Caco-2 (cell line): ENCODE measurements around the gene SLC35F1. TPM values are rescaled to one million over a fixed set of nuclear protein-coding genes. Genes with fewer than 3 reads are reported as not detected.

Experiments
- BruUV-seq: library from RNA; stranded (reverse); fragments of 400-500 nt; replicated peaks from 2 replicates; lab custom pipeline; 2021; lab: Mats Ljungman, UMichigan
- CTCF ChIA-PET: fragments of 300-600 bp; sonication (Branson Sonifier 250); formaldehyde crosslinking; loops from one replicate; lab custom pipeline; 2022; ENCODE audit warnings: antibody characterized with exemption; lab: Charles Lee
- POLR2A ChIA-PET: fragments of 300-600 bp; sonication (Branson Sonifier 250); formaldehyde crosslinking; loops from one replicate; lab custom pipeline; 2022; ENCODE audit warnings: antibody characterized with exemption; lab: Charles Lee
- DNase-seq, 2 experiments: peaks; one replicate each; pipeline versions ENCODE4 v3.0.0 to v3.0.0-alpha.2; 2020 to 2022
- H3K27me3 ChIP-seq: replicated peaks from 2 replicates; pipeline ENCODE4 v1.6.0; 2011; ENCODE audit warnings: low read length; ENCODE audit not compliant: control insufficient read depth, insufficient read depth
- H3K36me3 ChIP-seq: 2 replicates; pipeline ENCODE4 v1.5.1; 2011; ENCODE audit warnings: low read length; ENCODE audit not compliant: control insufficient read depth, insufficient read depth
- H3K4me1 ChIP-seq: fragments of 250-450 bp; sonication (Bioruptor Pico); 2 replicates; pipeline ENCODE4 v1.5.1; 2020; ENCODE audit warnings: mild to moderate bottlenecking
- H3K4me3 ChIP-seq: 2 replicates; pipeline ENCODE4 v1.5.1; 2011; ENCODE audit warnings: low read depth, mild to moderate bottlenecking, control low read depth, low read length
- H3K9me3 ChIP-seq: fragments of 250-450 bp; sonication (Bioruptor Pico); 2 replicates; pipeline ENCODE4 v1.5.1; 2020; ENCODE audit warnings: mild to moderate bottlenecking, moderate library complexity
- H3K27ac Mint-ChIP-seq: one replicate; pipeline ENCODE4 v1.8.0; 2022; ENCODE audit warnings: mixed read lengths; ENCODE audit not compliant: unreplicated experiment
- H3K27me3 Mint-ChIP-seq: one replicate; pipeline ENCODE4 v1.8.0; 2022; ENCODE audit warnings: mixed read lengths; ENCODE audit not compliant: insufficient read depth, unreplicated experiment
- H3K36me3 Mint-ChIP-seq: one replicate; pipeline ENCODE4 v1.8.0; 2022; ENCODE audit warnings: mild to moderate bottlenecking, mixed read lengths; ENCODE audit not compliant: insufficient read depth, unreplicated experiment
- H3K4me1 Mint-ChIP-seq: one replicate; pipeline ENCODE4 v1.8.0; 2022; ENCODE audit warnings: low read depth, mixed read lengths; ENCODE audit not compliant: unreplicated experiment
- H3K4me3 Mint-ChIP-seq: one replicate; pipeline ENCODE4 v1.8.0; 2022; ENCODE audit warnings: mild to moderate bottlenecking, moderate library complexity, mixed read lengths; ENCODE audit not compliant: unreplicated experiment
- H3K9me3 Mint-ChIP-seq: one replicate; pipeline ENCODE4 v1.8.0; 2022; ENCODE audit warnings: mixed read lengths; ENCODE audit not compliant: unreplicated experiment
- intact Hi-C: fragments of 100-400 bp; cut with micrococcal nuclease; formaldehyde crosslinking; loops from one replicate; pipeline ENCODE4 v1.10.0; 2022; ENCODE audit not compliant: unreplicated experiment
- total RNA-seq: library from RNA; stranded (reverse); gene quantifications from 2 replicates; pipeline ENCODE4 v1.2.3, GENCODE V29; 2022
- TF ChIP-seq, protein P1 (sequence below), 2 experiments: fragments of 200-600 bp in 1 of 2; IDR thresholded peaks; 1 replicate in 1 of 2; 2 replicates in 1 of 2; pipeline versions ENCODE4 v1.5.1 to v1.8.0; 2011 to 2022; ENCODE audit warnings: antibody characterized with exemption in 1 of 2, control low read depth in 1 of 2, inconsistent platforms in 1 of 2, low read depth in 1 of 2, low read length in 1 of 2, mild to moderate bottlenecking in 1 of 2, moderate library complexity in 1 of 2; ENCODE audit not compliant: insufficient read depth in 1 of 2, severe bottlenecking in 1 of 2, unreplicated experiment in 1 of 2

Gene SLC35F1
- total RNA-seq, 1 experiment from 2014 or later: not detected

DNA sequence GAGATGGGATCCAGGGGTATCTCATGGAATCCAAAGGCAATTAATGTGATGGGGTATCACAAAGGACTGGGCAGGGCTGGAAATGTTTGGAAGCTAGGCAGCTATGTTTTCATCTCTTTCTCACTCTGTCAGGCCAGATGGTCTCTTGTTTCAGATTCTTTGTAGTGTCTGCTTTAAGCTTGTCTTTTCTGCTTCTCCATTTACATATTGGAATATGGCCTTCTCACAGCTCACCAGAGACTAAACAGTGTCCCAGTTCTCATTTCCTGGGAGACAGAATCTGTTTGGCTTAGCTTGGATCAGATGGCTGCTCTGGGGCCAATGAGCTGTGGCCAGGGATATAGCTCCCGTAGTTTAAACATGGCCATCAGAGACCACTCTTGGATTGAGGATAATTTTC lies 78.9 kb downstream of the SLC35F1 start:
- no peak overlapping the region for H3K4me3 Mint-ChIP-seq
- intact Hi-C loops: no loop called here
- H3K9me3 ChIP-seq: no peaks in the 10 kb centered on the region
- no peak overlapping the region for H3K4me3 ChIP-seq
- H3K27ac Mint-ChIP-seq: no peak overlapping the region
- no peaks in the 10 kb centered on the region for H3K36me3 ChIP-seq
- H3K36me3 Mint-ChIP-seq: no peaks in the 10 kb centered on the region
- no peaks in the 10 kb centered on the region for H3K4me1 Mint-ChIP-seq
- H3K9me3 Mint-ChIP-seq: no peaks in the 10 kb centered on the region
- no peaks in the 10 kb centered on the region for H3K27me3 ChIP-seq
- no TSS peak for BruUV-seq
- peaks cover 6% of the 10 kb centered on the region for H3K27me3 Mint-ChIP-seq
- ChIA-PET CTCF (no interaction called here), POLR2A (no interaction called here)
- no peaks in the 10 kb centered on the region for H3K4me1 ChIP-seq
- TF ChIP-seq, protein P1, sequence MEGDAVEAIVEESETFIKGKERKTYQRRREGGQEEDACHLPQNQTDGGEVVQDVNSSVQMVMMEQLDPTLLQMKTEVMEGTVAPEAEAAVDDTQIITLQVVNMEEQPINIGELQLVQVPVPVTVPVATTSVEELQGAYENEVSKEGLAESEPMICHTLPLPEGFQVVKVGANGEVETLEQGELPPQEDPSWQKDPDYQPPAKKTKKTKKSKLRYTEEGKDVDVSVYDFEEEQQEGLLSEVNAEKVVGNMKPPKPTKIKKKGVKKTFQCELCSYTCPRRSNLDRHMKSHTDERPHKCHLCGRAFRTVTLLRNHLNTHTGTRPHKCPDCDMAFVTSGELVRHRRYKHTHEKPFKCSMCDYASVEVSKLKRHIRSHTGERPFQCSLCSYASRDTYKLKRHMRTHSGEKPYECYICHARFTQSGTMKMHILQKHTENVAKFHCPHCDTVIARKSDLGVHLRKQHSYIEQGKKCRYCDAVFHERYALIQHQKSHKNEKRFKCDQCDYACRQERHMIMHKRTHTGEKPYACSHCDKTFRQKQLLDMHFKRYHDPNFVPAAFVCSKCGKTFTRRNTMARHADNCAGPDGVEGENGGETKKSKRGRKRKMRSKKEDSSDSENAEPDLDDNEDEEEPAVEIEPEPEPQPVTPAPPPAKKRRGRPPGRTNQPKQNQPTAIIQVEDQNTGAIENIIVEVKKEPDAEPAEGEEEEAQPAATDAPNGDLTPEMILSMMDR (IDR thresholded peaks at IDR 0.05; ENCODE audit: insufficient read depth in 1 of 2, low read depth in 1 of 2, low read length in 1 of 2, severe bottlenecking in 1 of 2, unreplicated experiment in 1 of 2): no peak
- no peak for DNase-seq

DNA sequence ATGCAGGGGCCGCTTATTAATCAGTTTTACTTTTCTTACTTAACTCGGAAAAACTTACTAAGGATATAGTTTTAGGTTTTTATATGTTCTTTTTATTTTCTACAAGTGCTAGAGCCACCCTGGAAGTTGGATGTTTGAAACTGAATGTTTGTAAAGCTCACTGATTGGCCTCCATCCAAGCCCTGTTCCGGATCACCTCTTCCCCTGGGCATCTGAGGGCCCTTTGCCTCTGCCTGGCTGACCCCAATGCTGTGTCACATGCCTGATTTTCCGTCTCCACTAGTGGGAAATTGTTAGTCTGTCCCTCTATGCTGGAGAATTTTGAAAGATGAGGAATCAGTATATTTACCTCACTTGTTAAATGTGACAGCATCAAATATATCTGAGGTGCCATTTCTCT lies 79.3 kb downstream of the SLC35F1 start:
- H3K27me3 Mint-ChIP-seq: peaks cover 6% of the 10 kb centered on the region
- H3K4me1 Mint-ChIP-seq: no peaks in the 10 kb centered on the region
- no peak overlapping the region for H3K27ac Mint-ChIP-seq
- BruUV-seq: no TSS peak
- intact Hi-C loops: no loop called here
- H3K4me1 ChIP-seq: no peaks in the 10 kb centered on the region
- TF ChIP-seq, protein P1 (IDR thresholded peaks at IDR 0.05; ENCODE audit: insufficient read depth in 1 of 2, low read depth in 1 of 2, low read length in 1 of 2, severe bottlenecking in 1 of 2, unreplicated experiment in 1 of 2): no peak
- no peak for DNase-seq
- no peaks in the 10 kb centered on the region for H3K9me3 ChIP-seq
- ChIA-PET POLR2A (no interaction called here), CTCF (no interaction called here)
- no peaks in the 10 kb centered on the region for H3K9me3 Mint-ChIP-seq
- H3K27me3 ChIP-seq: no peaks in the 10 kb centered on the region
- H3K36me3 Mint-ChIP-seq: no peaks in the 10 kb centered on the region
- H3K4me3 Mint-ChIP-seq: no peak overlapping the region
- no peak overlapping the region for H3K4me3 ChIP-seq
- no peaks in the 10 kb centered on the region for H3K36me3 ChIP-seq

DNA sequence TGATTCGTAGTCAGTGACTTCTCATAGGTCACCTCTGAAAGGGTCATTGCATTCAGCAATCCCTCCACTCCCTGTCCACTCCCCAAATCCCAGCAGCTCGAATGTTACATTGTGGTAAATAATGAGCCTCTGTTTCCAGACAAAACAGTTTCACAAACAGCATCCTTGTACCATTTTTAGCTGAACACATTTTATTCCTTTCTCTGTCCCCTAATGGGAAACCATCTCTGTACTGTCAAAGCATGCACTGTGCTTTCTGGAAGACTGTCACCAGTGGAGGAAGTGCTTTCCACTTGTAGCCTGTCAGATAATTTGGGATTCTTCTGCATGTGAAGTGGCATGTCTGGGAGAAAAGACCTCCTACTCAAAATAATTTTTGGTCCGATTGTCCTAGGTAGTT lies 82.0 kb downstream of the SLC35F1 start:
- Histone ChIP-seq H3K4me3 (no peak overlapping the region), H3K27me3 (no peaks in the 10 kb centered on the region), H3K36me3 (no peaks in the 10 kb centered on the region), H3K4me1 (no peaks in the 10 kb centered on the region), H3K9me3 (no peaks in the 10 kb centered on the region)
- ChIA-PET CTCF (no interaction called here), POLR2A (no interaction called here)
- Mint-ChIP-seq H3K9me3 (no peaks in the 10 kb centered on the region), H3K4me3 (no peak overlapping the region), H3K27ac (no peak overlapping the region), H3K4me1 (no peaks in the 10 kb centered on the region), H3K36me3 (no peaks in the 10 kb centered on the region), H3K27me3 (peaks cover 6% of the 10 kb centered on the region)
- no peak for DNase-seq
- intact Hi-C loops: no loop called here
- TF ChIP-seq, protein P1 (IDR thresholded peaks at IDR 0.05; ENCODE audit: insufficient read depth in 1 of 2, low read depth in 1 of 2, low read length in 1 of 2, severe bottlenecking in 1 of 2, unreplicated experiment in 1 of 2): no peak
- no TSS peak for BruUV-seq
